PC-9 (cell line): ENCODE measurements around the gene ZFP3. TPM values are rescaled to one million over a fixed set of nuclear protein-coding genes. Genes with fewer than 3 reads are reported as not detected.
"Not testable (repeated sequence)": the region's sequence is repeated elsewhere in the genome, so short reads cannot be mapped to it uniquely, and the experiment has no call there.

Experiments used
- BruUV-seq: library from RNA; stranded (reverse); fragments of 400-500 nt; replicated peaks from 2 replicates; lab custom pipeline; 2021; lab: Mats Ljungman, UMichigan
- CTCF ChIA-PET: fragments of 300-600 bp; sonication (Branson Sonifier 250); formaldehyde crosslinking; loops from one replicate; lab custom pipeline; 2022; ENCODE audit warnings: antibody characterized with exemption; lab: Charles Lee
- POLR2A ChIA-PET: fragments of 300-600 bp; sonication (Branson Sonifier 250); formaldehyde crosslinking; loops from one replicate; lab custom pipeline; 2022; ENCODE audit warnings: antibody characterized with exemption; ENCODE audit not compliant: unreplicated experiment; lab: Charles Lee
- DNase-seq, 2 experiments: peaks; one replicate each; pipeline versions ENCODE4 v3.0.0 to v3.0.0-alpha.2; 2015 to 2022; ENCODE audit warnings: mixed read lengths in 1 of 2
- H2AFZ ChIP-seq: fragments of 200-600 bp; sonication (generic); 2 replicates; pipeline ENCODE4 v1.8.1; 2017; ENCODE audit warnings: antibody characterized with exemption
- H3F3A ChIP-seq: fragments of 200-600 bp; sonication (generic); 2 replicates; pipeline ENCODE4 v1.8.1; 2017; ENCODE audit warnings: antibody characterized with exemption, mild to moderate bottlenecking, low read depth; ENCODE audit not compliant: insufficient read depth
- H3K27ac ChIP-seq: fragments of 200-600 bp; sonication (generic); 2 replicates; pipeline ENCODE4 v1.6.1; 2016; ENCODE audit warnings: mixed run types
- H3K27me3 ChIP-seq: fragments of 200-600 bp; sonication (generic); 2 replicates; pipeline ENCODE4 v1.6.1; 2016; ENCODE audit warnings: low read depth, mixed run types; ENCODE audit not compliant: insufficient read depth
- H3K36me3 ChIP-seq: fragments of 200-600 bp; sonication (generic); 2 replicates; pipeline ENCODE4 v1.6.1; 2016; ENCODE audit warnings: low read depth, mixed run types
- H3K4me1 ChIP-seq: fragments of 200-600 bp; sonication (generic); replicated peaks from 2 replicates; pipeline ENCODE4 v1.6.1; 2016; ENCODE audit warnings: mixed run types; ENCODE audit not compliant: insufficient read depth
- H3K4me2 ChIP-seq: fragments of 200-600 bp; sonication (generic); 2 replicates; pipeline ENCODE4 v1.6.1; 2017; ENCODE audit warnings: mixed run types
- H3K4me3 ChIP-seq: fragments of 200-600 bp; sonication (generic); 2 replicates; pipeline ENCODE4 v1.6.1; 2016; ENCODE audit warnings: mixed run types
- H3K79me2 ChIP-seq: fragments of 200-600 bp; sonication (generic); 2 replicates; pipeline ENCODE4 v1.6.1; 2017; ENCODE audit warnings: low read depth, mixed run types
- H3K9me2 ChIP-seq: fragments of 200-600 bp; sonication (generic); 2 replicates; pipeline ENCODE4 v1.8.1; 2017; ENCODE audit warnings: mild to moderate bottlenecking; ENCODE audit not compliant: insufficient read depth
- H3K9me3 ChIP-seq: fragments of 200-600 bp; sonication (generic); 2 replicates; pipeline ENCODE4 v1.8.1; 2016; ENCODE audit warnings: low read depth; ENCODE audit not compliant: insufficient read depth
- H4K20me1 ChIP-seq: fragments of 200-600 bp; sonication (generic); 2 replicates; pipeline ENCODE4 v1.8.1; 2017; ENCODE audit not compliant: insufficient read depth
- EZH2 ChIP-seq: fragments of 200-600 bp; sonication (generic); IDR thresholded peaks from 2 replicates; pipeline ENCODE4 v1.8.0; 2017; ENCODE audit warnings: antibody characterized with exemption, low read depth
- intact Hi-C: fragments of 100-400 bp; cut with micrococcal nuclease; formaldehyde crosslinking; loops from one replicate; pipeline ENCODE4 v1.10.0; 2022; ENCODE audit not compliant: unreplicated experiment
- total RNA-seq: library from RNA; stranded (reverse); gene quantifications from 2 replicates; pipeline ENCODE4 v1.2.3, GENCODE V29; 2021
- TF ChIP-seq, protein P1 (sequence below): fragments of 200-600 bp; sonication (generic); conservative IDR thresholded peaks from 2 replicates; pipeline ENCODE4 v1.6.1; 2017; ENCODE audit warnings: mixed run types, antibody characterized with exemption, mild to moderate bottlenecking, moderate library complexity

ZFP3 gene
- total RNA-seq, 1 experiment from 2014 or later = 4.5 TPM

DNA sequence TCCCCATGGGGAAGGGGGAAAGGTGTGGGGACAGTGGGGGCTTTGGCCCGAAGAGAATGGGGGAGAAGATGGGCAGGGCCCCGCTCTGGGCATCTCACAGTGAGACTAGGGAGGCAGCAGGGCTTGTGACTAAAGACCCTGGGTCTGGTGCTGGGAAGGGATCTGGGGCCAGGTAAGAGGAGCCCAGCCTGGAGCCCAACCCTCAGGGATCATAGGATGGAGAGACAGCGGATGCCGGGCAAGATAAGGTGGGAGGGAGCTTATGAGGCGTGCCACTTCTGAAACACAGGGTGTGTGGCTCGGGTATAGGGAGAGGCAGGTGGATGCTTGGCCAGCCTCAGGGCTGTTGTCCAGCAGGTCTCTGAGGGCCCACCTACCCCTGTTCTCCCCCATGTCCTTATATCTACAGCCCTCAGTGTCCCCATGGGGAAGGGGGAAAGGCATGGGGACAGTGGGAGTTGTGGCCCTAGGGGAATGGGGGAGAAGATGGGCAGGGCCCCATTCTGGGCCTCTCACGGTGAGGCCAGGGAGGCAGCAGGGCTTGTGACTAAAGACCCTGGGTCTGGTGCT is 53.0 kb downstream of the ZFP3 start:
- Histone ChIP-seq H4K20me1 (no peaks in the 10 kb centered on the region), H3K79me2 (no peaks in the 10 kb centered on the region), H3K4me1 (no peaks in the 10 kb centered on the region), H2AFZ (no peak overlapping the region), H3K9me3 (no peaks in the 10 kb centered on the region), H3K27me3 (peaks cover 96% of the 10 kb centered on the region), H3K36me3 (no peaks in the 10 kb centered on the region), H3F3A (no peaks in the 10 kb centered on the region), H3K4me3 (no peak overlapping the region), H3K4me2 (no peak overlapping the region), H3K9me2 (no peaks in the 10 kb centered on the region), H3K27ac (no peak overlapping the region)
- ChIA-PET CTCF (no interaction called here), POLR2A (no interaction called here)
- no peak for DNase-seq
- TF ChIP-seq EZH2 = no peak
- TF ChIP-seq, protein P1, sequence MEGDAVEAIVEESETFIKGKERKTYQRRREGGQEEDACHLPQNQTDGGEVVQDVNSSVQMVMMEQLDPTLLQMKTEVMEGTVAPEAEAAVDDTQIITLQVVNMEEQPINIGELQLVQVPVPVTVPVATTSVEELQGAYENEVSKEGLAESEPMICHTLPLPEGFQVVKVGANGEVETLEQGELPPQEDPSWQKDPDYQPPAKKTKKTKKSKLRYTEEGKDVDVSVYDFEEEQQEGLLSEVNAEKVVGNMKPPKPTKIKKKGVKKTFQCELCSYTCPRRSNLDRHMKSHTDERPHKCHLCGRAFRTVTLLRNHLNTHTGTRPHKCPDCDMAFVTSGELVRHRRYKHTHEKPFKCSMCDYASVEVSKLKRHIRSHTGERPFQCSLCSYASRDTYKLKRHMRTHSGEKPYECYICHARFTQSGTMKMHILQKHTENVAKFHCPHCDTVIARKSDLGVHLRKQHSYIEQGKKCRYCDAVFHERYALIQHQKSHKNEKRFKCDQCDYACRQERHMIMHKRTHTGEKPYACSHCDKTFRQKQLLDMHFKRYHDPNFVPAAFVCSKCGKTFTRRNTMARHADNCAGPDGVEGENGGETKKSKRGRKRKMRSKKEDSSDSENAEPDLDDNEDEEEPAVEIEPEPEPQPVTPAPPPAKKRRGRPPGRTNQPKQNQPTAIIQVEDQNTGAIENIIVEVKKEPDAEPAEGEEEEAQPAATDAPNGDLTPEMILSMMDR = no peak
- intact Hi-C loops = no loop called here
- no TSS peak for BruUV-seq

DNA sequence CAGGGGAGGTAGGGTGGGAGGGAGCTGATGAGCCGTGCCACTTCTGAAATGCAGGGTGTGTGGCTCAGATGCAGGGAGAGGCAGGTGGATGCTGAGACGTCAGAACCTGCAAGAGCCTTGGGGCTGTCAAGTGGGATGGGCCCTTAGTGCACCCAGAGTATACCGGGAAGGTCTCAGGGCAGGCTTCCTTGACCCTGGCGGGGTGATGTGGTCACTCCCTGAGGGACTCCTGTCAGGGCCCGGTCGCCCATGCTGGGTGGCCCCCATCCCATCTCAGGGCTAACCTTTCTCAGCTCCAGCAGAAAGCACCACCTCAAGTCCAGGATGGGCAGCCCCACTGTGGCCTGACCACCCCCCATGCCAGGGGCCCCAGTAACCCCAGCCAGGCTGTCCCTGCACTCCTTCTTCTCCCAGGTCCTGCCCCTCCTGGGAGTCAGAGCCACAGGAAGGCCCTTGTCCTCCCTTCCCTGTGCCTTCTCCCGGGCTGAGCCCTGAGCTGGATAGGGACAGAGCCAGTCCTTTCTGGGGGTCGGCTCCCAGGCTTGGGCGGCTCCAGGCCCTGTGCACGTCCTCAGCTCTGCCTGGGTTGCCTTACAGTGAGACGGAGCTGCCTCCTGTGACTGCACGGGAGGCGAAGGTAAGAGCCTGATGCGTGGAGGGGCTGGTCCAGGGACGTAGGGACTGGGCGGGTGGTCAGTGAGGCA is 53.7 kb downstream of the ZFP3 start:
- H3K4me1 ChIP-seq, H3K27ac ChIP-seq, H2AFZ ChIP-seq, BruUV-seq, H3K4me3 ChIP-seq, H4K20me1 ChIP-seq, H3F3A ChIP-seq, intact Hi-C loops, POLR2A ChIA-PET, H3K9me2 ChIP-seq, H3K4me2 ChIP-seq, DNase-seq, CTCF ChIA-PET, H3K79me2 ChIP-seq, H3K9me3 ChIP-seq, H3K36me3 ChIP-seq: not testable (repeated sequence)
- H3K27me3 ChIP-seq = peaks cover 98% of the 10 kb centered on the region

DNA sequence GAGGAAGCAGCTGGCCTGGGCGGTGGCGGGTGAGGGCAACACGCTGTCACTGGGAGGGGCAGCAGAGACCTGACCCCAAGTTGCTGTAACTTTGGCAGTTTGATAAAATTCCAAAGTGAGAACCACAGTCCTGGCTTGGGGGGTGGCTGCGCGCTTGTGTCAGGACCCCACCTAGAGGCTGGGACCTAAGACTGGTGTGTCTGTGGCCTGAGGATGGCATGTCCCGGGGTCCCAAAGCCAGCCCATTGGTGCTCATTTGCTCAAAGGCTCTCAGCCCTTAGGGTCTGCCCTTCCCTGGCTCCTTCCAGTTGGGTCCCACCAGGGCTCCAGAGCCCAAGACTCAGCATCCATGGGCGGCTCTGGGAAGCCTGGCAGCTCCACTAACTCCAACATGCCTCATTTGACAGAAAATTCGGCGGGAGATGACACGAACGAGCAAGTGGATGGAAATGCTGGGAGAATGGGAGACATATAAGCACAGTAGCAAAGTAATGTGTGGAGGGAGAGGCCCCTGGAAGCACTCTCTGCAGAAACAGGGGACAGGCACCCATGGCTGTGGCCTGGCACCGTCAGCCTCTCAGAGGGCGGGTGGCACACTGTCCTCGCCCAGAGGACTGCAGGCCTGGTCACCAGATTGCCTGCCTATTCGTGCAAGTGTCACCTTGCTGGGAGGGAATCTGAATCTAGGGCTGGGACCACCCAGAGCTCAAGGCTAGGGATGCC is 54.4 kb downstream of the ZFP3 start:
- H3F3A ChIP-seq, H3K9me3 ChIP-seq, H3K9me2 ChIP-seq, H3K4me1 ChIP-seq, H3K36me3 ChIP-seq, H2AFZ ChIP-seq, H3K27ac ChIP-seq, intact Hi-C loops, CTCF ChIA-PET, BruUV-seq, H4K20me1 ChIP-seq, H3K79me2 ChIP-seq, H3K4me2 ChIP-seq, POLR2A ChIA-PET, H3K4me3 ChIP-seq, DNase-seq: not testable (repeated sequence)
- H3K27me3 ChIP-seq = peaks cover 98% of the 10 kb centered on the region

DNA sequence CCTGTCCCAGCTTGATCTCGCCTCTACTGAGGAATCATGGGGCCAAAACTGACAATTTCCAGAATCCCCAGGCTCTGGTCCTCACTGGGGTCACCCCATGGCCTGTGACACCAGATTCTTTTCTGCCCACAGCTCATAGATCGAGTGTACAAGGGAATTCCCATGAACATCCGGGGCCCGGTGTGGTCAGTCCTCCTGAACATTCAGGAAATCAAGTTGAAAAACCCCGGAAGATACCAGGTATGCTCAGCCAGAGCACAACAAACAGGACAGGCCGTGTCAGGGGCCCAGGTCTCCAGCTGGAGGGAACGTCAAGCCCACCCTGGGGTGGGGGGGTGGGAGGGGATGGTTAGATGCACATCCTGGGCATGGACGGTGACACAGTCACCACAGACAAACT is 55.0 kb downstream of the ZFP3 start:
- Histone ChIP-seq H3K4me3 (no peak overlapping the region), H3K79me2 (no peaks in the 10 kb centered on the region), H3K36me3 (no peaks in the 10 kb centered on the region), H3K4me1 (no peaks in the 10 kb centered on the region), H3K27ac (no peak overlapping the region), H2AFZ (no peak overlapping the region), H3K4me2 (no peak overlapping the region), H3F3A (no peaks in the 10 kb centered on the region), H3K9me2 (no peaks in the 10 kb centered on the region), H4K20me1 (no peaks in the 10 kb centered on the region), H3K27me3 (peaks cover 98% of the 10 kb centered on the region), H3K9me3 (no peaks in the 10 kb centered on the region)
- DNase-seq = no peak
- POLR2A ChIA-PET = interaction anchor here (0.6 kb wide), 1 partner anchor 1627 kb away, joined by 22 read pairs; no protein-coding TSS in a partner anchor
- TF ChIP-seq EZH2 = no peak
- TF ChIP-seq, protein P1 = no peak
- intact Hi-C loops = no loop called here
- BruUV-seq = no TSS peak
- CTCF ChIA-PET = no interaction called here

DNA sequence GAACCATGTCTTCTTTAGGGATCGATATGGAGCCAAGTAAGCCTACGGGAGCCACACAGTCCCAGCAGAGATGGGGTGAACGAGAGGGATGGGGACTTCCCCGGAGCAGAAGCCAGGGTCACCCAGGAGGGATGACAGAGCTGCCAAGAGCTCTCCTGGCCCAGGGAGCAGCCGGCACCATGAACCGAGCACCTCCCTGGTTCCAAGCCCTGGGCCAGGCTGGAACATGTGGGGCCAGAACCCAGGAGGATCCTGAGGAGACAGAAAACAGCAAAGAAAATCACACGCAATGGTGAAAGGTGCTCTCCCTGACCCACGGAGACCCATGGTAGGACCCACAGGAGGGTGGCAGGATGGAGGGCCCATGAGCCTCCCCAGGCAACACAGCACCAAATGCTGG is 55.7 kb downstream of the ZFP3 start:
- DNase-seq, BruUV-seq, CTCF ChIA-PET, H3K4me1 ChIP-seq, intact Hi-C loops, H3K27ac ChIP-seq, H3K4me2 ChIP-seq, H2AFZ ChIP-seq, H3F3A ChIP-seq, H4K20me1 ChIP-seq, H3K36me3 ChIP-seq, H3K79me2 ChIP-seq, H3K4me3 ChIP-seq, H3K9me2 ChIP-seq, H3K9me3 ChIP-seq: not testable (repeated sequence)
- H3K27me3 ChIP-seq = peaks cover 95% of the 10 kb centered on the region
- POLR2A ChIA-PET = interaction anchor here (0.6 kb wide), 1 partner anchor 1626 kb away, joined by 22 read pairs; no protein-coding TSS in a partner anchor
